Mammary epithelial cell (primary cell): Measurements from ENCODE around the gene KCNQ5.

Source experiments
- CTCF ChIP-seq, 2 donors: IDR thresholded peaks in 1 of 2; conservative IDR thresholded peaks in 1 of 2; 2 replicates each; pipeline ENCODE4 v1.5.1; 2011 to 2012; ENCODE audit warnings: inconsistent platforms in 2 of 2, low read length in 2 of 2, mild to moderate bottlenecking in 2 of 2, control low read depth in 1 of 2, low read depth in 1 of 2; ENCODE audit not compliant: insufficient read depth in 1 of 2; ENCODE audit errors: extremely low read depth in 1 of 2
- EZH2 ChIP-seq: IDR thresholded peaks from 2 replicates; pipeline ENCODE4 v1.6.1; 2012; ENCODE audit warnings: low read length, inconsistent platforms, borderline replicate concordance

- TF ChIP-seq CTCF (conservative IDR thresholded peaks at IDR 0.05 in 1 of 2, IDR thresholded peaks at IDR 0.05 in 1 of 2; ENCODE audit: extremely low read depth in 1 of 2, insufficient read depth in 1 of 2, low read depth in 1 of 2, low read length in 2 of 2) (no peak), EZH2 (no peak)
Measured at GRCh38 chr6:72720464-72720863, 98.6 kb downstream of the KCNQ5 start.
